Globus pallidus (tissue), 1 donor: ENCODE results near the gene CUX1.
"Not testable (repeated sequence)": the region's sequence is repeated elsewhere in the genome, so short reads cannot be mapped to it uniquely, and the experiment has no call there.

ENCODE experiments used
- DNase-seq: peaks from one replicate; pipeline ENCODE4 v3.0.0-alpha.2; 2015; ENCODE audit warnings: low spot score

Gene CUX1

DNA sequence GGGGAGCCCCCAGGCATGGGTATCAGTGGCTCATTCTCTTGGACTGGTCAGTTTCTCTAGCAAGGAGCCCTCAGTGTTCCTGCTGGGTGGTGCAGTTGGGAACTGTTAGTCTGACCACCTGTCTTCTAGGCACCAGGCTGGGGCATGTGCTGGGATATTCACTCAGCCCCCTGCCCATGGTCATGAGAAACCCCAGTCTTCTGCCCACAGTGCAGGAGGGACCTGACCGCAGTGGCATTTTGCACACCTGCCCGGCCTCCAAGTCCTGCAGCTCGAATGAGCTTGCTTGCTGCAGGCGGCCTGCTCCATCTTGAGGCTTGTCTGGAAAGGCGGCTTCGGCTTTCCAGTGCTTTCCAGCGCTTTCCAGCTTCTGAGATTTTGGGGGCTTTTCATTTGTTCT lies 36.3 kb downstream of the CUX1 start:
- no peak for DNase-seq

- no peak for DNase-seq
Observed at GRCh38 chr7:101854084-101854865, 36.8 kb downstream of the CUX1 start.

- DNase-seq = peak; percentile 60
Observed at GRCh38 chr7:101856473-101857357, 39.3 kb downstream of the CUX1 start.

DNA sequence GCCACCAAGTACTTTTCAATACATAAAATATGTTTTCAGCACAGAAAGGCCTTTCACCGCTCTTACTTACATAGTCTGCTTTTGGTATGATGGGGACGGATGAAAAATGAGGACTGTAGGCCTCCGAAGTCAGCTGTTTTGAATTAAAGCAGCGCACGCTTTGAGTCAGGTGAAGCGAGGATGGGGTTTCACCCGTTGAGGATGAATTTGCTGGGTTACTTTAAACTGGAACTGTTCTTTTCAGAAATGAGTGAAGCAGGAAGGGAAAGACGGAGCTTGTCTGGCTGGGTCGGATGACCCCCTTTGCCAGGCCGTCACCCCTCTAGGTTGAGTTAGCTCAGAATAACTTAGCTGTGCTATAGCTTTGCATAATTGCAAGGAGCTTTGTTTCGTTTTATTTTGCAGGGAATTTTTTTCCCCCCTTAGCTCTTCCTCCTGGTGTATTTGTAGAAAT lies 40.0 kb downstream of the CUX1 start:
- DNase-seq = no peak

GRCh38 chr7:101858437-101859385 lies 41.3 kb downstream of the CUX1 start:
- DNase-seq = no peak

GRCh38 chr7:101859411-101860106 lies 42.1 kb downstream of the CUX1 start:
- no peak for DNase-seq

DNA sequence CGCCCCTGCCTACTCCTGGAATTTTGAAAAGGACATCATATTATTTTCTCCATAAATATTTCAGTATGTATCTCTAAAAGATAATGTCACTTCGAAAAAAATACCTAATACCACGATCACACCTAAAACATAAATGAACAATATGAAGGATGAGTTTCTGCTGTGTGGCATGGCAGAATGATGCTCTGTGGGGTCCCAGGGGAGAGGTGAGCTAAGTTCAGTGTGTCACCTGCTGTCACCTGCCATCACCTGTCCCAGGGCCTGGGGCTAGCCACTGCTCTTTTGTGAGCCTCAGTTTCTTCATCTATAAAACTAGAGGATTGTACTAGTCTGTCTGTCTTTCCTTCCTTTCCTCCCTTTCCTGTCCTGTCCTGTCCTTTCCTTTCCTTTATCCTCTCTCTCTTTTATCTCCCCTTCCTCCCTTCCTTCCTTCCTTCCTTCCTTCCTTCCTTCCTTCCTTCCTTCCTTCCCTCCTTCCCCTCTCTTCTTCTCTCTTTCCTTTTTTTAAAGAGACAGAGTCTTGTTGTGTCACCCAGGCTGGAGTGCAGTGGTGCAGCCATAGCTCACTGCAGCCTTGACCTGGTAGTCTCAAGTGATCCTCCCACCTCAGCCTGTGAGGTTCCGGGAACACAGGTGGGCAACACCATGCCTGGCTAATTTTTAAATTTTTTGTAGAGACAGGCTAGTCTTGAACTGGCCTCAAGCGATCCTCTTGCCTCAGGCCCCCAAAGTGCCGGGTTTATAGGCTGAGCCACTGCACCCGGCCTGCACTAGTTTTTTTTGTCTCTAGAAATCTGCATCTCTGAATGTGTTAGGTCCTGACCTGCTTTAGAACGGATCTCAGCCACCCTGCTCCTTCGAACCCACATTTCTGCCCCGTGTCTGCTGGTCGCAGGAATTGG lies 43.1 kb downstream of the CUX1 start:
- no peak for DNase-seq

- DNase-seq = no peak
Observed at GRCh38 chr7:101861218-101861775, 43.9 kb downstream of the CUX1 start.

GRCh38 chr7:101862280-101863220 lies 45.1 kb downstream of the CUX1 start:
- DNase-seq = no peak

DNA sequence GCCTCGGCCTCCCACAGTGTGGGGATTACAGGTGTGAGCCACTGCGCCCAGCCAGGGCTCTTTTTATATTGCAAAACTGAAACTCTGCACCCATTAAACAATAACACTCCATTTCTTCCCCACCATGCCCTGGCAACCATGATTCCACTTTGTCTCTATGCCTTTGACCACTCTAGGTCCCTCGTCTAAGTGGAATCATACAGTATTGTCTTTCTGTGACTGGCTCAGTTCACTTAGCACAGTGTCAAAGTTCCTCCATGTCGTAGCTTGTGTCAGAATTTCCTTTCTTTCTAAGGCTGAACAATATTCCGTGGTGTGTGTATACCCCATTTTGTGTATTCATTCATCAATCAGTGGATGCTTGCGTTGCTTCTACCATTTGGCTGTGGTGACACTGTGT lies 46.2 kb downstream of the CUX1 start:
- DNase-seq = no peak

- no peak for DNase-seq
Observed at GRCh38 chr7:101864039-101864438, 46.6 kb downstream of the CUX1 start.

GRCh38 chr7:101865031-101865430 lies 47.6 kb downstream of the CUX1 start:
- DNase-seq = no peak

DNA sequence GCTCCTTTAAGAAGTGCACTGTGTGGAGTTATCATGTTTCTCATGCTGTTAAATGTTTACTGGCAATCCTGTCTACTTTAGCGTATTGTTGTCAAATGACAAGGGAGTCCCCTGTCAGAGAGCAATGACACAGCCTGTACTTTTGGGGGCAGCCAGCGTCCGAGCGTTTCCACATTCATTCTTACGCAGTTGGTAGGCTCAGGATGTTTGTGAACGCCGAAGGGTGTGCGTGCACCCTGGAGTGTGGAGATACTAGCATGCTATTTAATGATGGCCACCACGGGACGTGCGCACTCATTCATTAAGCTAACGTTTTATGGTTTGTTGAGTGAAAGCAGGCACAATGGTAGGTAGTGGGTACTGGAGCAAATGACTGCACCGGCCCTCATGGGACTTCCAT lies 48.0 kb downstream of the CUX1 start:
- DNase-seq = no peak

GRCh38 chr7:101866328-101866727 lies 48.9 kb downstream of the CUX1 start:
- DNase-seq = no peak

GRCh38 chr7:101867265-101867664 lies 49.8 kb downstream of the CUX1 start:
- DNase-seq = no peak

- not testable (repeated sequence) for DNase-seq
Observed at GRCh38 chr7:101867681-101868080, 50.3 kb downstream of the CUX1 start.

DNA sequence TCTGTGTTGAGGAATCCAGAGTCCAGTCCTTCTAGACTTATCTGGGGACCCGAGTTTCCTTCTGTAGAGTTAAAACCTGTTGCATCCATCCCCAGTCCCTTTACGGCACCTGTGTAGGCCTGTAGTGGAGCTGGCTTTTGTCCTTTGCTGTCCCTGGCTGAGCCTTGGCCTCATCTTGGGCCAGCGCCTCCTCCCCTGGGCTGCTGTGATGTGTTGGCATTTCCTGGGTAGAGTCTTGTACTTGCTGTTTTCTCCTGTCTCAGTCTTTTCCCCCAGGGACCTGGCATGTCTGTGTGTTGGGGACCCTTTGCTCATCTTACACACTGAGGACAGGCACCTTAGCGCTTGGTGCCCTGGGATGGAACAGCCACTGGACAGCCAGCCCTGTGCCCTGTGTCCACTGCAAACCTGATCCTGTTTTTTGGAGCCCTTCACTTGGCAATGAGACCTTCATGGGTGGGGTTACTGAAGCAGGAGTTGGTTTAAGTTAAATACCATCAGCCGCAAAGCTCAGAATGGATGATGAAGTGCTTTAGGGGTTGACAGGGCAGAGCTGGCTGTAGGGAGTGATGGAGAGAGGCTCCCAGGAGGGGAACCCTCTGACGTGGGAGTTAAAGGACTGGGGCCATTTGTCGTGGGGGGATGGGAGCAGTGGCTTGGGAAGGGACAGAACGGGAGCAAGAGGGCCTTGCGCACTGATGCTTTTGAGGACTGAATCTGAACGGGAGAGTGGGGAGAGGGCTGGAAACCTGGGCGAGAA lies 50.9 kb downstream of the CUX1 start:
- no peak for DNase-seq
